HFF-Myc (cell line): ENCODE measurements around the gene AMZ2.

Experiments
- DNase-seq: peaks from one replicate; pipeline ENCODE4 v3.0.0-alpha.2; 2011; ENCODE audit warnings: low read depth; ENCODE audit errors: extremely low read depth
- H3K4me3 ChIP-seq: replicated peaks from 2 replicates; pipeline ENCODE4 v1.5.1; 2011; ENCODE audit warnings: low read depth, mild to moderate bottlenecking, control low read depth, low read length
- CTCF ChIP-seq: IDR thresholded peaks from 2 replicates; pipeline ENCODE4 v1.5.1; 2012; ENCODE audit warnings: mild to moderate bottlenecking, low read depth, low read length, control low read depth; ENCODE audit errors: missing control alignments

Gene AMZ2

GRCh38 chr17:68297195-68297594, 49.4 kb downstream of the AMZ2 start:
- DNase-seq = no peak
- no peak overlapping the region for H3K4me3 ChIP-seq
- TF ChIP-seq CTCF = no peak

DNA sequence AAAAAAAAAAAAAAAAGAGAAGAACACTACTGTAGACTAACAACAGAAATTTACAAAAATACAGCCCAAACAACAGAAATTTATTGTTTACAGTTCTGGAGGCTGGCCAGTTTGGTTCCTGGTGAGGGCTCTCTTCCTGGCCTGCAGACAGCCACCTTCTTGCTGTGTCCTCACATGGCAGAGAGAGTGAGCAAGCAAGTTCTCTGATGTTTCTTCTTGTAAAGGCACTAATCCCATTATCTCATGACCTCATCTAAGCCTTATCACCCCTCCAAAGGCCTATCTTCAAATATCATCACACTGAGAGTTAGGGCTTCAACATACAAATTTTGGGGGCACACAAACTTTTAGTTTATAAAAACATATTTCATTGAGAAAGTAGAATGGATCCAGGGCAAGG, 50.8 kb downstream of the AMZ2 start:
- no peak for DNase-seq
- TF ChIP-seq CTCF = no peak
- no peak overlapping the region for H3K4me3 ChIP-seq

DNA sequence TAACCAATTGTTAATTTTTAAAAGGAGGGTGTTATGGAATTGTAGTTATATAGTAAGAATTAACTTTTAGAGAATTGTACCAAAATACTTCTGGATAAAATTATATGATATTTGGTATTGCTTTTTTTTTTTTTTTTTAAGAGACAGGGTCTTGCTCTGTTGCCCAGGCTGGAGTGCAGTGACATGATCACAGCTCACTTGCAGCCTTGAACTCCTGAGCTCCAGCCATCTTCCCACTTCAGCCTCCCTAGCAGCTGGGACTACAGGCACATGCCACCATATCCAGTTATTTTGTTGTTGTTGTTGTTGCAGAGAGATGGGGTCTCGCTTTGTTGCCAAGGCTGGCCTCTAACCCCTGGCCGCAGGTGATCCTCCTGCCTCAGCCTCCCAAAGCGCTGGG, 52.0 kb downstream of the AMZ2 start:
- no peak overlapping the region for H3K4me3 ChIP-seq
- no peak for TF ChIP-seq CTCF
- no peak for DNase-seq

- TF ChIP-seq CTCF = no peak
- no peak overlapping the region for H3K4me3 ChIP-seq
- no peak for DNase-seq
Observed at GRCh38 chr17:68301438-68301959, 53.7 kb downstream of the AMZ2 start.

GRCh38 chr17:68302066-68302564, 54.3 kb downstream of the AMZ2 start:
- no peak overlapping the region for H3K4me3 ChIP-seq
- no peak for DNase-seq
- no peak for TF ChIP-seq CTCF

GRCh38 chr17:68302666-68303065, 54.8 kb downstream of the AMZ2 start:
- TF ChIP-seq CTCF = no peak
- no peak overlapping the region for H3K4me3 ChIP-seq
- no peak for DNase-seq

DNA sequence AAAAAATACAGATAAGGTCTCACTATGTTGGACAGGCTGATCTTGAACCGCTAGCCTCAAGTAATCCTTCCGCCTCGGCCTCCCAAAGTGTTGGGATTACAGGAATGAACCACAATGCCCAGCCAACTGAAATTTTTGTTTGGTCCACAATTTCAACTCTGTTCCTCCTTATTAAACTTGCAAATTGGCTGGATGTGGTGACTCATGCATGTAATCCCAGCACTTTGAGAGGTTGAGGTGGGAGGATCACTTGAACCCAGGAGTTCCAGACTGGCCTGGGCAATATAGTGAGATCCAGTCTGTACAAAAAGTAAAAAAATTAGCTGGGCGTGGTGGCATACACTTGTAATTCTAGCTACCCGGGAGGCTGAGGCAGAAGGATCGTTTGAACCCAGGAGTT, 56.9 kb downstream of the AMZ2 start:
- no peak overlapping the region for H3K4me3 ChIP-seq
- no peak for DNase-seq
- TF ChIP-seq CTCF = no peak
